ENCODE data around the gene TMEM259.

TMEM259 gene

DNA sequence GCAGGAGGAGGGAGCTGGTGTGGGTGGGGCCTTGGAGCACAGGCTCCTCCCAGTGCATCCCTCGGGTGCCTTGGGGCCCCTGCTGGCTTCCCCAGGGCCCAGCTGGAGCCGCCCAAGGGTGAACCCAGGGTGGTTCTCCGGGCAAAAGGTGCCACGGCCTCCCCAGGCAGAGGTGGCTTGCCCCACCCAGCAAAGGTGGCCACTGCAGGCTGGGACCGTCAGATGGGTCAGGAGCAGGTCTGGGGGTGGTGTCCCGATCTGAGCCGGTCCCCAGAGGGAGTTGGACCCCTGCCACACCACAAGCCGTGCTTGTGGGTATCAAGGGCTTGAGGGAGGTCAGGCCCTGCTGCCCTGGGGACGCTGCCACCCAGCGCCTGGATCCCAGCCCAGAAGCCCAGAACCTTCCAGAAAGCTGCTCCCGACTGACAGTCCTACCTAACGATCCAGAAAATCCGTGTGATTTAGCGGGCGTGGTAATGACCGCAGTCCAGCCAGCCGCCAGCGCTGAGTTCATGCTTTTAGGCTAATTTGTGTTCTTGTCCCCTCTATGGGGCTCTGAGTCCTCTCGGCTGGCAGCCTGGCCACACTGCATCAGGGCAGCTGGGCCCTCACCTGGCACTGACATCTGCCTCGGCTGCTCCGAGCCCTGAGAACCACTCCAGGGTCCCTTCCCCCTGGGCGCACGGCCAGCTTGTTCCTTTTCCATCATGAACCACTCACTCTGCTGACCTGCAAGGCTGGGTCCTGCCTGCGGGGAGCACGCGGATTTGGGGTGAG lies 25.7 kb downstream of the TMEM259 start:
- Histone ChIP-seq H3K36me3 (ENCODE audit: control insufficient read depth in 4 of 4, insufficient read depth in 4 of 4, low read length in 3 of 4) (peaks cover 3 to 43% (median 23%) of the 10 kb centered on the region in 4 experiments), H3K27me3 (replicated peaks in 2 of 5; ENCODE audit: control insufficient read depth in 4 of 5, insufficient read depth in 5 of 5, low read length in 4 of 5) (peaks cover 0 to 42% (median 18%) of the 10 kb centered on the region in 5 experiments), H3K27ac (ENCODE audit: insufficient read depth in 1 of 2, low read depth in 1 of 2, low read length in 2 of 2, poor library complexity in 1 of 2, severe bottlenecking in 2 of 2) (no peak overlapping the region), H3K4me3 (ENCODE audit: control insufficient read depth in 1 of 7, extremely low read depth in 1 of 7, insufficient read depth in 4 of 7, low read depth in 2 of 7, low read length in 6 of 7) (no peak overlapping the region), H3K4me1 (ENCODE audit: control extremely low read depth in 1 of 4, control insufficient read depth in 4 of 4, insufficient read depth in 4 of 4, low read length in 3 of 4) (peaks cover 0 to 12% (median 10%) of the 10 kb centered on the region in 4 experiments), H3K9me3 (ENCODE audit: control extremely low read depth in 1 of 5, control insufficient read depth in 4 of 5, insufficient read depth in 2 of 5, low read depth in 1 of 5, low read length in 4 of 5) (no peaks in the 10 kb centered on the region)
- CTCF ChIA-PET, result interaction anchor here (1.1 to 2.3 kb wide), 3 partner anchors 72 to 133 kb away, joined by 3 to 7 read pairs (median 3); no protein-coding TSS in a partner anchor
- 93% methylated on average over 20 of the region's 26 CpGs for WGBS (ENCODE audit: insufficient coverage)
- POLR2A ChIA-PET, result no interaction called here
- no peak for DNase-seq

DNA sequence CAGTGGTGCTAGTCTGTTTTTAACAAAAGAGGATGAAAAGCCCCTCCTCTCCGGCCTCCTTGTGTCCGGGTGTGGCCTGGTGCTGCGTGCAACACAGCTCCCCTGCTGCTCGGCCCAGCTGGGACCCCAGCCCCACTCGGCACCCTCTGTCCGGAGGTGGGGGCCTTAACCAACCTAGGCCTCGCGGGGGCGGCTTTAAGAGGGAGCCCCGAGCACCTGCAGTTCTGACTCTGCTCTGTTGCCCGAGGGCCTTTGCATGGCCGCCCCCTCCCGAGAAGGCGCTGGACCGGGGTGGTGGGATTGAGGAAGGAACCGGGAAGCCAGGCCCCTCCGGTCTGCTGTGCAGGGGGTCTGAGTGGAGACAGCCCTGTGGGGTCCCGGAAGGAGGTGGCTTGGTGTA lies 26.4 kb downstream of the TMEM259 start:
- DNase-seq, result no peak
- H3K4me1 ChIP-seq (ENCODE audit: control extremely low read depth in 1 of 4, control insufficient read depth in 4 of 4, insufficient read depth in 4 of 4, low read length in 3 of 4), result peaks cover 0 to 11% (median 10%) of the 10 kb centered on the region in 4 experiments
- no peak overlapping the region for H3K4me3 ChIP-seq (ENCODE audit: control insufficient read depth in 1 of 7, extremely low read depth in 1 of 7, insufficient read depth in 4 of 7, low read depth in 2 of 7, low read length in 6 of 7)
- no peak overlapping the region for H3K27ac ChIP-seq (ENCODE audit: insufficient read depth in 1 of 2, low read depth in 1 of 2, low read length in 2 of 2, poor library complexity in 1 of 2, severe bottlenecking in 2 of 2)
- no peaks in the 10 kb centered on the region for H3K9me3 ChIP-seq (ENCODE audit: control extremely low read depth in 1 of 5, control insufficient read depth in 4 of 5, insufficient read depth in 2 of 5, low read depth in 1 of 5, low read length in 4 of 5)
- ChIA-PET POLR2A (no interaction called here), CTCF (no interaction called here)
- peaks cover 7 to 51% (median 27%) of the 10 kb centered on the region in 4 experiments for H3K36me3 ChIP-seq (ENCODE audit: control insufficient read depth in 4 of 4, insufficient read depth in 4 of 4, low read length in 3 of 4)
- H3K27me3 ChIP-seq (replicated peaks in 2 of 5; ENCODE audit: control insufficient read depth in 4 of 5, insufficient read depth in 5 of 5, low read length in 4 of 5), result peaks cover 0 to 39% (median 17%) of the 10 kb centered on the region in 5 experiments
- 97% methylated on average over 18 of the region's 18 CpGs for WGBS (ENCODE audit: insufficient coverage)

DNA sequence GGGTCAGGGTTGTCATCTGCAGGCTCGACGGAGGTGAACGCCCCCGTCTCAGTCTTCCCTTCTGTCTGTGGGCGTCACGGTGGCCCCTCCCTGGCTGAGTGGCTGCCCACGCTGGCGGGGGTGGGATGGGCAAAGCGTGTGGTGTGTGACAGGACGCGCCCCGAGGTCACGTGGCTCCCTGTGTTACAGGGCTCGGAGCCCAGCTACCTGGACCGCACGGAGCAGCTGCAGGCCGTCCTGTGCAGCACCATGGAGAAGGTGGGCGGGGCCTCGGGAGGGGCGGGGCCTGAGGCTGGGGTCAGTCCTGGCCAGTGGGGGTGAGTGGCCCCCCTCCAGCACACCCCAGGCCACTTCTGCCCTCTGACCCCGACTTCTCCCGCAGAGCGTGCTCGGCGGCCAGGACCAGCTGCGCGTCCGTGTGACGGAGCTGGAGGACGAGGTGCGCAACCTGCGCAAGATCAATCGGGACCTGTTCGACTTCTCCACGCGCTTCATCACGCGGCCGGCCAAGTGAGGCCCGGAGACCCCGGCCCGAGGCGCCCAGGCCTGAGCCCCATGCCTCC lies 27.0 kb downstream of the TMEM259 start:
- ChIA-PET POLR2A (no interaction called here), CTCF (no interaction called here)
- Histone ChIP-seq H3K27ac (ENCODE audit: insufficient read depth in 1 of 2, low read depth in 1 of 2, low read length in 2 of 2, poor library complexity in 1 of 2, severe bottlenecking in 2 of 2) (no peak overlapping the region), H3K4me1 (ENCODE audit: control extremely low read depth in 1 of 4, control insufficient read depth in 4 of 4, insufficient read depth in 4 of 4, low read length in 3 of 4) (peaks cover 0 to 12% (median 11%) of the 10 kb centered on the region in 4 experiments), H3K4me3 (ENCODE audit: control insufficient read depth in 1 of 7, extremely low read depth in 1 of 7, insufficient read depth in 4 of 7, low read depth in 2 of 7, low read length in 6 of 7) (no peak overlapping the region), H3K9me3 (ENCODE audit: control extremely low read depth in 1 of 5, control insufficient read depth in 4 of 5, insufficient read depth in 2 of 5, low read depth in 1 of 5, low read length in 4 of 5) (no peaks in the 10 kb centered on the region), H3K36me3 (ENCODE audit: control insufficient read depth in 4 of 4, insufficient read depth in 4 of 4, low read length in 3 of 4) (peaks cover 7 to 55% (median 31%) of the 10 kb centered on the region in 4 experiments), H3K27me3 (replicated peaks in 2 of 5; ENCODE audit: control insufficient read depth in 4 of 5, insufficient read depth in 5 of 5, low read length in 4 of 5) (peaks cover 0 to 33% (median 12%) of the 10 kb centered on the region in 5 experiments)
- no peak for DNase-seq
- WGBS (ENCODE audit: insufficient coverage), result 95% methylated on average over 37 of the region's 43 CpGs

DNA sequence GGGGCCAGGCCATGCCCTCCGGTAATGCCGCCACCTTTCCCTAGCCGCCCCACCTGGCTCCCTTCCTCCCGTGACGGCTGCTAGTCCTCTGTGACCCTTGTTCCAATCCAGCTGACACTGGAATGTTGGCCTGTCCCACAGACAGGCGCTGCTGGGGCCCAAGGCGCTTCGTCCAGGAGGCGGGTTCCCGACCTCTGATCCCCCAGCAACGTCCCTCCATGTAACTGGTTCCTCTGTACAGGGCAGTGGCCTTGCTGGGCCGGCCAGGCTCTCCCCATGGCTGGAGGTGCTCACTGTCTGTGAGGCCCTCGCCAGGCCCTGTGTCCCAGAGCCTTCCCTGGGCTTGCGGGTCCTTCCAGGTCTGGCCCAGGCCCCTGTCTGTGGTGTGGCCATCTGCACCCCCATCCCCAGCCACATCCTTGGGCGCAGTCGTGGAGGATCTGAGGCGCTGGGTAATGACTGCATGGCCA lies 27.5 kb downstream of the TMEM259 start:
- DNase-seq, result no peak
- peaks cover 7 to 60% (median 35%) of the 10 kb centered on the region in 4 experiments for H3K36me3 ChIP-seq (ENCODE audit: control insufficient read depth in 4 of 4, insufficient read depth in 4 of 4, low read length in 3 of 4)
- CTCF ChIA-PET, result no interaction called here
- 96% methylated on average over 14 of the region's 17 CpGs for WGBS (ENCODE audit: insufficient coverage)
- H3K4me3 ChIP-seq (ENCODE audit: control insufficient read depth in 1 of 7, extremely low read depth in 1 of 7, insufficient read depth in 4 of 7, low read depth in 2 of 7, low read length in 6 of 7), result no peak overlapping the region
- POLR2A ChIA-PET, result no interaction called here
- H3K27ac ChIP-seq (ENCODE audit: insufficient read depth in 1 of 2, low read depth in 1 of 2, low read length in 2 of 2, poor library complexity in 1 of 2, severe bottlenecking in 2 of 2), result no peak overlapping the region
- H3K9me3 ChIP-seq (ENCODE audit: control extremely low read depth in 1 of 5, control insufficient read depth in 4 of 5, insufficient read depth in 2 of 5, low read depth in 1 of 5, low read length in 4 of 5), result no peaks in the 10 kb centered on the region
- peaks cover 0 to 12% (median 11%) of the 10 kb centered on the region in 4 experiments for H3K4me1 ChIP-seq (ENCODE audit: control extremely low read depth in 1 of 4, control insufficient read depth in 4 of 4, insufficient read depth in 4 of 4, low read length in 3 of 4)
- peaks cover 0 to 28% (median 12%) of the 10 kb centered on the region in 5 experiments for H3K27me3 ChIP-seq (replicated peaks in 2 of 5; ENCODE audit: control insufficient read depth in 4 of 5, insufficient read depth in 5 of 5, low read length in 4 of 5)

DNA sequence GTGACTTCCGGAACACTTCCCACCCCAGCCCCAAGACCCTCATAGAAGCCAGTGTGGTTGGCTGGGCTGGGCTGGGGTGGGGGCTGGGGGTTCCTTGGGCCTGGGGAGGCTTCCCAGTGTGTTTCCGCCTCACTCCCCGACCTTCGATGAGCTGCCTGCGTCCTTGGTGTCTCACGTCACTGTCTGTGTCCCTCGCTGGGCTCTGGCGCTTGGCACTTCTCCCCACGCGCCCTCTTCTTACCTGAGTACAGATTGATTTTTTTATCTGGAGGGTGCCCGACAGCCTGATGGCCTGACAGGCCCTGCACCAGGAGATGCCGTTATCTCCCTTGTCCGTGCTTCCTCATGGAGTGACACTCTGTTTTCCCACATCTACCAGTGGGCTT lies 28.3 kb downstream of the TMEM259 start:
- no peak for DNase-seq
- WGBS (ENCODE audit: insufficient coverage), result 96% methylated on average over 11 of the region's 13 CpGs
- Histone ChIP-seq H3K4me3 (ENCODE audit: control insufficient read depth in 1 of 7, extremely low read depth in 1 of 7, insufficient read depth in 4 of 7, low read depth in 2 of 7, low read length in 6 of 7) (no peak overlapping the region), H3K36me3 (ENCODE audit: control insufficient read depth in 4 of 4, insufficient read depth in 4 of 4, low read length in 3 of 4) (peaks cover 7 to 64% (median 37%) of the 10 kb centered on the region in 4 experiments), H3K9me3 (ENCODE audit: control extremely low read depth in 1 of 5, control insufficient read depth in 4 of 5, insufficient read depth in 2 of 5, low read depth in 1 of 5, low read length in 4 of 5) (no peaks in the 10 kb centered on the region), H3K27me3 (replicated peaks in 2 of 5; ENCODE audit: control insufficient read depth in 4 of 5, insufficient read depth in 5 of 5, low read length in 4 of 5) (peaks cover 0 to 21% (median 4%) of the 10 kb centered on the region in 5 experiments), H3K4me1 (ENCODE audit: control extremely low read depth in 1 of 4, control insufficient read depth in 4 of 4, insufficient read depth in 4 of 4, low read length in 3 of 4) (peaks cover 0 to 12% (median 11%) of the 10 kb centered on the region in 4 experiments), H3K27ac (ENCODE audit: insufficient read depth in 1 of 2, low read depth in 1 of 2, low read length in 2 of 2, poor library complexity in 1 of 2, severe bottlenecking in 2 of 2) (no peak overlapping the region)
- CTCF ChIA-PET, result no interaction called here
- POLR2A ChIA-PET, result no interaction called here

DNA sequence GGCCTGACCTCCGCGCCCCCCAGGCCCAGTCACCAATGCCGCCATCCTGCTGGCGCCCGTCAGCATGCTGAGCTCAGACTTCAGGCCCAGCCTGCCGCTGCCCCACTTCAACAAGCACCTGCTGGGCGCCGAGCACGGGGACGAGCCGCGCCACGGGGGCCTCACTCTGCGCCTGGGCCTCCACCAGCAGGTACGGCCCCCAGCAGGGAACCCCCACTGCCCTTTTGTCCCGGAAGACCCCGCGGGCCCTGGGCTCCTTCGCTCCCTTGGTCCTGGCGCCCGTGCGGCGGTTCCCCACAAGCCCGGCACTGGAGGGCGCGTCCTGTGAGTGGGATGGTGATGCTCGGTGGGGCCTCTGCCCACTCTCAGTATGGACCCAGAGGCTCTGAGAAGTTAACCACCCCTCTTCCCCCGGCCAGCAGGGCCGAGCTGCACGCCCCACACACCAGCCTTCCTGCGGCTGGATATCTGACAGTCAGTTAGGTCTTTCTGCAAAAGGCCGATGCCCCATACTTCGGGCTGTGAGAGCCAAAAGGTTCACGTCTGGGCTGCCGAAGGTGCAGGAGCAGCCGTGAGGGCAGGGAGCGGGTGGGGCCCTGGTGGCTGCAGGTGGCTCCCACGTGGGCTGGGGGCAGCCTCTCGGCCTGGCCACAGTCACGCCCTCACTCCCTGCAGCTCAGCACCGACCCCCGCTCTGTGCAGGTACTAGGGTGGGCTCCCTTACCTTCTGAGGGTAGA lies 28.8 kb downstream of the TMEM259 start:
- WGBS (ENCODE audit: insufficient coverage), result 97% methylated on average over 38 of the region's 42 CpGs
- CTCF ChIA-PET, result no interaction called here
- no peak overlapping the region for H3K4me3 ChIP-seq (ENCODE audit: control insufficient read depth in 1 of 7, extremely low read depth in 1 of 7, insufficient read depth in 4 of 7, low read depth in 2 of 7, low read length in 6 of 7)
- DNase-seq, result no peak
- H3K9me3 ChIP-seq (ENCODE audit: control extremely low read depth in 1 of 5, control insufficient read depth in 4 of 5, insufficient read depth in 2 of 5, low read depth in 1 of 5, low read length in 4 of 5), result no peaks in the 10 kb centered on the region
- H3K27me3 ChIP-seq (replicated peaks in 2 of 5; ENCODE audit: control insufficient read depth in 4 of 5, insufficient read depth in 5 of 5, low read length in 4 of 5), result peaks cover 0 to 15% (median 2%) of the 10 kb centered on the region in 5 experiments
- peaks cover 0 to 12% (median 11%) of the 10 kb centered on the region in 4 experiments for H3K4me1 ChIP-seq (ENCODE audit: control extremely low read depth in 1 of 4, control insufficient read depth in 4 of 4, insufficient read depth in 4 of 4, low read length in 3 of 4)
- POLR2A ChIA-PET, result no interaction called here
- no peak overlapping the region for H3K27ac ChIP-seq (ENCODE audit: insufficient read depth in 1 of 2, low read depth in 1 of 2, low read length in 2 of 2, poor library complexity in 1 of 2, severe bottlenecking in 2 of 2)
- H3K36me3 ChIP-seq (ENCODE audit: control insufficient read depth in 4 of 4, insufficient read depth in 4 of 4, low read length in 3 of 4), result peaks cover 12 to 67% (median 42%) of the 10 kb centered on the region in 4 experiments

All from common myeloid progenitor, CD34-positive (primary cell).